Measurements from ENCODE around the gene KCNQ1. TPM values are rescaled to one million over a fixed set of nuclear protein-coding genes. Genes with fewer than 3 reads are reported as not detected.
A peak's percentile ranks its signal among the peaks of the same experiment; 100 is the strongest.

KCNQ1 gene
- total and polyA plus RNA-seq, 9 donors = 1.4 to 17.2 (median 3.8) TPM

- Histone ChIP-seq H3K27me3 (no peaks in the 10 kb centered on the region), H3K27ac (no peak overlapping the region), H3K36me3 (no peaks in the 10 kb centered on the region), H3K9me3 (no peaks in the 10 kb centered on the region), H3K4me3 (no peak overlapping the region), H3K4me1 (ENCODE audit: insufficient read depth) (peaks cover 4% of the 10 kb centered on the region)
- WGBS, 3 donors = 87 to 92% (median 90%) methylated on average over 12 of the region's 12 CpGs
- DNase-seq = no peak
- intact Hi-C loops (cut with DNase I) = loop anchor here in 1 of 4 donors (10.0 kb wide), 1 partner anchor 1862 kb away; the partner anchor contains the start of genes HRAS and LRRC56
- TF ChIP-seq EP300 (IDR thresholded peaks at IDR 0.05) = no peak
Observed at GRCh38 chr11:2397005-2397404, 47.8 kb upstream of the KCNQ1 start.

GRCh38 chr11:2398664-2399355, 46.0 kb upstream of the KCNQ1 start:
- intact Hi-C loops (cut with DNase I) = loop anchor here in 1 of 4 donors (1.0 to 10.0 kb wide), 2 partner anchors 20 to 1864 kb away; partner anchors contain the start of genes HRAS and LRRC56
- Histone ChIP-seq H3K36me3 (no peaks in the 10 kb centered on the region), H3K27ac (peak overlapping the region; percentile 58 to 98), H3K4me3 (no peak overlapping the region), H3K4me1 (ENCODE audit: insufficient read depth) (peaks cover 4% of the 10 kb centered on the region), H3K9me3 (no peaks in the 10 kb centered on the region), H3K27me3 (no peaks in the 10 kb centered on the region)
- 45 to 56% (median 46%) methylated on average over 7 of the region's 7 CpGs for WGBS, 3 donors
- DNase-seq = peak in 1 of 5 donors; percentile 46
- TF ChIP-seq CTCF (IDR thresholded peaks at IDR 0.05) = no peak
- TF ChIP-seq POLR2A (IDR thresholded peaks at IDR 0.05) = no peak
- no peak for TF ChIP-seq EP300 (IDR thresholded peaks at IDR 0.05)

DNA sequence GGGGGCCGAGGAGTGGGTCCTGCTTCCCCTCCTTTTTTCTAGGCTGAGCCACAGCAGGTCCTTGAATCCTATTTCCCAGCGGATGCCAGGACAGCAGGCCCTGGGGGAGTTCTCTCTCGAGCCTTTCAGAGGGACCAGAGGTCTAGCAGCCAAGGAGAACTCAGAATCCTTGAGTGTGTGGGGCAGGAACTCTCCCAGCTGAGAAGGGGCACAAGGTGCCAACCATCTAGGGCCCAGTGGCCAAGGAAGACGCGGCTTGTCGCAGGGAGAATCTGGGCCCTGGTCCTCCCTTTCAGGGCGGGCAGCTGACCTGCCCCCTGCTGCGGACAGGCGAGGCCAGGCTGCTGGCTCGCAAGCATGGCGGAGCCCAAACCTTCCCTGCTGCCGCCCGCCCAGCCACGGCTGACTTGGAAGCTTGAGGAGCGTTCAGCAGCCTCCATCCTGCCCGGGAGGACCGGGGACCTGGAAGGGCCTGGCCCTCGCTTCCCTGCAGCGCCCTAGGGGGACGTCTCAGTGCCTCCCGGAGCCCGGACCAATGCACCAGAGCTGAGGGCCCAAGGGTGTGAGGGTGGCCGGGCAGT, 45.2 kb upstream of the KCNQ1 start:
- Histone ChIP-seq H3K4me3 (peak overlapping the region; percentile 69), H3K27ac (peak overlapping the region; percentile 58 to 98), H3K4me1 (ENCODE audit: insufficient read depth) (peaks cover 4% of the 10 kb centered on the region), H3K36me3 (no peaks in the 10 kb centered on the region), H3K27me3 (no peaks in the 10 kb centered on the region), H3K9me3 (no peaks in the 10 kb centered on the region)
- intact Hi-C loops (cut with DNase I) = loop anchor here in 2 of 4 donors (10.0 kb wide), 2 partner anchors 495 to 1865 kb away; partner anchors contain the start of genes HRAS (in 1 of the 2) and LRRC56 (in 1 of the 2)
- 6 to 10% (median 8%) methylated on average over 14 to 23 of the region's 23 CpGs for WGBS, 3 donors
- TF ChIP-seq CTCF (IDR thresholded peaks at IDR 0.05) (no peak), EP300 (IDR thresholded peaks at IDR 0.05) (no peak), POLR2A (IDR thresholded peaks at IDR 0.05) (no peak)
- DNase-seq = peak in 1 of 5 donors; percentile 42

DNA sequence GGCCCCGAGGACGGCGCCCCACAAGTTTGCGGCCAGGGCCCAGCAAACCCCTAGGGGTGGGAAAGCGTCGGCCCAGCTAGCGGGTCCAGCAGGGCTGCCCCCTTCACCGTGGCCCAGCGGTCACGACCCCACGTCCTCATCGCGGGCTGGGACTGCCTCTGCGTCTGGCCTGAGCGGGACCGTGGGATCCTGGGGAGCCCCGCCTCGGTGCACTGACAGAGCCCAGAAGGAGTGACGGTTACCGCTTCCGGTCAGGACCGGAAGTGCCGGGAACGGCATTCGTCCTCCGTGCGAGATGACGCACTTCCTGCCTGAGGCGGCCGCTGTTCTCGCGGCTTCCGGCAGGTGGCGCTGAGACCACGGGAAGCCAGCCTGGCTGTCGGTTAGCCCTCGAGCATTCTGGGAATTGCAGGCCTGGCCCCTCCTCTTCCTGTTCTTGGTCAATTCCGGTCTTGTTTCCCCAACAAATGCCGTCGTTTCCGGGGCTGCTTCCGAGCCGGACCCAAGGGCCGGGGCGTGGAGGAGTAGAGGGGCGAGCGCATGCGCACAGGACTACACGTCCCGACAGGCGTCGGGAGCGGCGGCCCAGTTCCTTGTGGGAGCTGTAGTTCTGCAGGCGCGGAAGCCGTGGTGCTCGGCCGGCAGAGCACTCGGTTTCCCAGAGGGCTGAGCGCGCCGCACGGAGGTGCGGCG, 44.6 kb upstream of the KCNQ1 start, which contains the start of gene TSSC4:
Gene TSSC4, plus strand, starts transcription at position 682 of the 693 bp plus-strand sequence. CDS start 1,884 bp downstream, outside the sequence.
- H3K9me3 ChIP-seq = no peaks in the 10 kb centered on the region
- H3K27me3 ChIP-seq = no peaks in the 10 kb centered on the region
- no peaks in the 10 kb centered on the region for H3K36me3 ChIP-seq
- TF ChIP-seq POLR2A (IDR thresholded peaks at IDR 0.05) = peak; percentile 98
- TF ChIP-seq EP300 (IDR thresholded peaks at IDR 0.05) = peak; percentile 99
- TF ChIP-seq CTCF (IDR thresholded peaks at IDR 0.05) = peak; percentile 97 to 99 (median 98)
- 0% methylated on average over 51 to 66 of the region's 66 CpGs for WGBS, 3 donors
- peak within 1 kb of the TSS; percentile 85 for H3K4me3 ChIP-seq
- intact Hi-C loops (cut with DNase I) = loop anchor here in 1 of 4 donors (10.0 kb wide), 1 partner anchor 495 kb away; no protein-coding TSS in a partner anchor
- peak within 1 kb of the TSS; percentile 80 to 98 for H3K27ac ChIP-seq
- peaks cover 4% of the 10 kb centered on the region for H3K4me1 ChIP-seq (ENCODE audit: insufficient read depth)
- DNase-seq = peak; percentile 99 to 100 (median 100)
